GM19035 (cell line): ENCODE measurements around the gene SLC17A2.

Experiments
- ATAC-seq: cut with Tn5 transposase; IDR thresholded peaks from one replicate; pipeline ENCODE4 v1.9.1; 2021; ENCODE audit not compliant: unreplicated experiment

Gene SLC17A2

GRCh38 chr6:25888626-25889025 is 41.9 kb downstream of the SLC17A2 start:
- no peak for ATAC-seq

GRCh38 chr6:25886066-25886465 is 44.4 kb downstream of the SLC17A2 start:
- no peak for ATAC-seq

GRCh38 chr6:25883991-25884390 is 46.5 kb downstream of the SLC17A2 start:
- no peak for ATAC-seq

GRCh38 chr6:25883536-25883935 is 47.0 kb downstream of the SLC17A2 start:
- no peak for ATAC-seq

- ATAC-seq, result no peak
Observed at GRCh38 chr6:25882051-25882496, 48.4 kb downstream of the SLC17A2 start.

GRCh38 chr6:25880601-25881000 is 49.9 kb downstream of the SLC17A2 start:
- ATAC-seq, result no peak

- ATAC-seq, result no peak
Observed at GRCh38 chr6:25878721-25879322, 51.7 kb downstream of the SLC17A2 start.

- ATAC-seq, result no peak
Observed at GRCh38 chr6:25875926-25876602, 54.4 kb downstream of the SLC17A2 start.

- no peak for ATAC-seq
Observed at GRCh38 chr6:25875563-25875905, 55.0 kb downstream of the SLC17A2 start.

GRCh38 chr6:25874822-25875562 is 55.5 kb downstream of the SLC17A2 start:
- no peak for ATAC-seq

GRCh38 chr6:25874118-25874517 is 56.4 kb downstream of the SLC17A2 start, which contains the start of gene SLC17A3:
SLC17A3 (minus strand) TSS chr6:25874243; CDS start chr6:25868387, 5,856 bp downstream.
- no peak for ATAC-seq

- no peak for ATAC-seq
Observed at GRCh38 chr6:25872814-25873213, 57.7 kb downstream of the SLC17A2 start.

GRCh38 chr6:25869840-25870239 is 60.7 kb downstream of the SLC17A2 start:
- no peak for ATAC-seq

- ATAC-seq, result no peak
Observed at GRCh38 chr6:25868436-25869183, 61.9 kb downstream of the SLC17A2 start.

GRCh38 chr6:25866011-25866410 is 64.5 kb downstream of the SLC17A2 start:
- no peak for ATAC-seq

GRCh38 chr6:25863360-25863759 is 67.1 kb downstream of the SLC17A2 start:
- ATAC-seq, result no peak
